Measurements from ENCODE around the gene UBE2D2.
A peak's percentile ranks its signal among the peaks of the same experiment; 100 is the strongest.
"Not testable (repeated sequence)": the region's sequence is repeated elsewhere in the genome, so short reads cannot be mapped to it uniquely, and the experiment has no call there.

The UBE2D2 gene

DNA sequence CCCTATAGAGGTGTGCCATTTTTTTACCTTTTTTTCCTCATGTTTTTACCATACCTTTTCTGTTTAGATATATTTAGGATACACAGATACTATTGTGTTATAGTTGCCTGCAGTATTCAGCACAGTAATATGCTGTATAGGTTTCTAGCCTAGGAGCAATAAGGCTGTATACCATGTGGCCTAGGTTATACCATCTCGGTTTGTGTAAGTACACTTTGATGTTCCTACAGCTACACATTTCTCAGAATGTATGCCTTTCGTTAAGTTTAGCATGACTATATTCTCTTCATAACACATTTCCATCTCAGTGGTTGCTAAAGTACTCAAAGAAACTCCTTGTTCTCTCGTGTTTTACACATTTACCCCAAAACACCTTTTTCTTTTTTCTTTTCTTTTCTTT, 23.0 kb downstream of the UBE2D2 start:
- no peak overlapping the region for H3K27ac ChIP-seq
- TF ChIP-seq ZFX (IDR thresholded peaks at IDR 0.05; ENCODE audit: borderline replicate concordance): no peak
- TF ChIP-seq, protein P1, sequence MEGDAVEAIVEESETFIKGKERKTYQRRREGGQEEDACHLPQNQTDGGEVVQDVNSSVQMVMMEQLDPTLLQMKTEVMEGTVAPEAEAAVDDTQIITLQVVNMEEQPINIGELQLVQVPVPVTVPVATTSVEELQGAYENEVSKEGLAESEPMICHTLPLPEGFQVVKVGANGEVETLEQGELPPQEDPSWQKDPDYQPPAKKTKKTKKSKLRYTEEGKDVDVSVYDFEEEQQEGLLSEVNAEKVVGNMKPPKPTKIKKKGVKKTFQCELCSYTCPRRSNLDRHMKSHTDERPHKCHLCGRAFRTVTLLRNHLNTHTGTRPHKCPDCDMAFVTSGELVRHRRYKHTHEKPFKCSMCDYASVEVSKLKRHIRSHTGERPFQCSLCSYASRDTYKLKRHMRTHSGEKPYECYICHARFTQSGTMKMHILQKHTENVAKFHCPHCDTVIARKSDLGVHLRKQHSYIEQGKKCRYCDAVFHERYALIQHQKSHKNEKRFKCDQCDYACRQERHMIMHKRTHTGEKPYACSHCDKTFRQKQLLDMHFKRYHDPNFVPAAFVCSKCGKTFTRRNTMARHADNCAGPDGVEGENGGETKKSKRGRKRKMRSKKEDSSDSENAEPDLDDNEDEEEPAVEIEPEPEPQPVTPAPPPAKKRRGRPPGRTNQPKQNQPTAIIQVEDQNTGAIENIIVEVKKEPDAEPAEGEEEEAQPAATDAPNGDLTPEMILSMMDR (IDR thresholded peaks at IDR 0.05): no peak

DNA sequence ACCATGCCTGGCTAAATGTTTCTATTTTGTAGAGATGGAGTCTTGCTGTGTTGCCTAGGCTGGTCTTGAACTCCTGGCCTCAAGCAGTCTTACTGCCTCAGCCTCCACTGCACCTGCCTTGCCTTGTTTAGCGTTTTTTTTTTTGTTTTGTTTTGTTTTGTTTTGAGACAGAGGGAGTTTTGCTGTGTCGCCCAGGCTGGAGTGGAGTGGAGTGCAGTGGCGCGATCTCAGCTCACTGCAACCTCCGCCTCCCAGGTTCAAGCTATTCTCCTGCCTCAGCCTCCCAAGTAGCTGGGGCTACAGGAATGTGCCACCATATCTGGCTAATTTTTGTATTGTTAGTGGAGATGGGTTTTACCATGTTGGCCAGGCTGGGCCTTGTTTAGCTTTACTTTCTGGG, 27.0 kb downstream of the UBE2D2 start:
- H3K27ac ChIP-seq: not testable (repeated sequence)

GRCh38 chr5:139588962-139589361, 27.8 kb downstream of the UBE2D2 start:
- TF ChIP-seq ZFX (IDR thresholded peaks at IDR 0.05; ENCODE audit: borderline replicate concordance): no peak
- TF ChIP-seq, protein P1 (IDR thresholded peaks at IDR 0.05): no peak

DNA sequence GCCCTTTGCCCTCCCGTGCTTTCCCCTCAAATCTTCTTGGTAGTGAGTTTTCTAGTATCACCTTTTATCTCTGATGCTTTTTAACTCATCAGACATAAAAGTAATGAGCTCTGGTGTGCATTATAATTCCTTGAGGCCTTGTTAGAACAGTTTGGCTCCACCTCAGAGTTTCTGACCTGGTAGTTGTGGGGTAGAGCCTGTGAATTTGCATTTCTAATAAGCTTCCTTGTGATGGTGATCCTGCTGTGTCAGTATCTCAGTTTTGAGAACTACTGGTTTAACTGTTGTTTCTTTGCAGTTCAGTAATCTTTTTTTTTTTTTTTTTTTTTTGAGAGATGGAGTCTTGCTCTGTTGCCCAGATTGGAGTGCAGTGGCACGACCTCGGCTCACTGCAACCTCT, 31.1 kb downstream of the UBE2D2 start:
- H3K27ac ChIP-seq: 0 out of 2 replicates have a peak overlapping the region, but pooled peaks have one; percentile 12
- TF ChIP-seq ZFX (IDR thresholded peaks at IDR 0.05; ENCODE audit: borderline replicate concordance): no peak
- TF ChIP-seq, protein P1 (IDR thresholded peaks at IDR 0.05): no peak

More at GRCh38 chr5:139588962-139589361, 27.8 kb downstream of the UBE2D2 start:
- H3K27ac ChIP-seq: no peak overlapping the region

DNA sequence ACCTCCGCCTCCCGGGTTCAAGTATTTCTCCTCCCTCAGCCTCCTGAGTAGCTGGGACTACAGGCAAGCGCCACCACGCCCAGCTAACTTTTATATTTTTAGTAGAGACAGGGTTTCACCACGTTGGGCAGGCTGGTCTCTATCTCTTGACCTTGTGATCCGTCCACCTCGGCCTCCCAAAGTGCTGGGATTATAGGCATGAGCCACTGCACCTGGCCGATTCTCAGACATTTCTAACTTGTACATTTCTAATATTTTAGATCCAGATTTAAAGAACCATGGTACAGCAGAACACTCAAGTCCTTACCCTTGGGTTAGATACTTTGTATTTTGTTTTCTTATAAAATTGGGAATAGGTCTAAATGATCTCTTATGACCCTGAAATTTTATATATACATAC, 31.9 kb downstream of the UBE2D2 start:
- H3K27ac ChIP-seq: not testable (repeated sequence)

DNA sequence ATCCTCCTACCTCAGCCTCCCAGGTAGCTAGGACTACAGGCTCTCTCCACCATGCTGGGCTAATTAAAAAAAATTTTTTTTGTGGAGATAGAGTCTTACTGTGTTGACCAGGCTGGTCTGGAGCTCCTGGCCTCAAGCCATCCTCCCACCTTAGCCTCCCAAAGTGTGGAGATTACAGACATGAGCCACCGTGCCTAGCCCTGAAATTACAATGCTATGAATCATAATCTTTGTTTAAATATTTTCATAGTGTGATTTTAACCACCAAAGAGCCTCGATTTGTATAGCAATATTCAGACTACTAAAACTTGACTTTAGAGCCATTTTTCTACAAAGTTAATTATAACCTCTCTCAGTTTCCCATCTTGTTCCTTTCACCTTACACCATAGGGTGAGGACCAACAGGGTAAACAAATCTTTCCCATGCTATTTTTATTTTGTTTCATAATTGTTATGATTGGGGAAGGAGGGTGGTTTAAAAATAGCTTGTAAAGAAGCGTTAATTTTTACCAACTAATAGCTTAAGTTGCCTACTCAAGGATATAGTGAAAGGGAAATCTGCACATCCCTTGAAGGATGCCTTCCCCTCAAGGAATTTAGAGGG, 32.7 kb downstream of the UBE2D2 start:
- H3K27ac ChIP-seq: no peak overlapping the region
- no peak for TF ChIP-seq ZFX (IDR thresholded peaks at IDR 0.05; ENCODE audit: borderline replicate concordance)
- TF ChIP-seq, protein P1 (IDR thresholded peaks at IDR 0.05): no peak

DNA sequence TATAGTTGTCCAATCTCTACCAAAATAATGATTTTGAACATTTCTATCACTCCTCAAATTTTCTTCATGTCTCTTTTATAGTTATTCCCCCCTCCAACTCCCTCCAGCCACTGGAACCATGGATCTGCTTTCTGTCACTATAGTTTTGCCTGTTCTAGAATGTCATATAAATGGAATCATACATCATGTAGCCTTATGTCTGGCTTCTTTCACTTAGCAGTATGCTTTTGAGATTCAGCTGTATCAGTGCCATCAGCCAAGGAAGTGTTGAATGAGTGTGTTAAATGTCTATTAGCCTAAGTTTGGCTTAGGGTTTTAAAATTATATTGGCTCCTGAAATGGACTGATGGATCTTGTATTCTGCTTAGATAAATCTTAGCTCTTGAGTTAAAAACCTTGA, 36.0 kb downstream of the UBE2D2 start:
- TF ChIP-seq, protein P1 (IDR thresholded peaks at IDR 0.05): no peak
- TF ChIP-seq ZFX (IDR thresholded peaks at IDR 0.05; ENCODE audit: borderline replicate concordance): no peak
- no peak overlapping the region for H3K27ac ChIP-seq

DNA sequence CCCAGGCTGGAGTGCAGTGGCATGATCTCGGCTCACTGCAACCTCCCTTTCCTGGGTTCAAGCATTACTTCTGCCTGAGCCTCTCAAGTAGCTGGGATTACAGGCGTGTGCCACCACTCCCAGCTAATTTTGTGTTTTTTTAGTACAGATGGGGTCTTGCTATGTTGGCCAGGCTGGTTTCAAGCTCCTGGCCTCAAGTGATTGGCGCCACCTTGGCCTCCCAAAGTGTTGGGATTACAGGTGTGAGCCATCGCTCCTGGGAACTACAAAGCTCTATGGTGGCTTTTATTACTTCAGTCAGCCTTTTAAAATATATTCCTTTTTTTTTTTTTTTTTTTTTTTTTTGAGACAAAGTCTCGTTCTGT, 37.4 kb downstream of the UBE2D2 start:
- not testable (repeated sequence) for H3K27ac ChIP-seq

DNA sequence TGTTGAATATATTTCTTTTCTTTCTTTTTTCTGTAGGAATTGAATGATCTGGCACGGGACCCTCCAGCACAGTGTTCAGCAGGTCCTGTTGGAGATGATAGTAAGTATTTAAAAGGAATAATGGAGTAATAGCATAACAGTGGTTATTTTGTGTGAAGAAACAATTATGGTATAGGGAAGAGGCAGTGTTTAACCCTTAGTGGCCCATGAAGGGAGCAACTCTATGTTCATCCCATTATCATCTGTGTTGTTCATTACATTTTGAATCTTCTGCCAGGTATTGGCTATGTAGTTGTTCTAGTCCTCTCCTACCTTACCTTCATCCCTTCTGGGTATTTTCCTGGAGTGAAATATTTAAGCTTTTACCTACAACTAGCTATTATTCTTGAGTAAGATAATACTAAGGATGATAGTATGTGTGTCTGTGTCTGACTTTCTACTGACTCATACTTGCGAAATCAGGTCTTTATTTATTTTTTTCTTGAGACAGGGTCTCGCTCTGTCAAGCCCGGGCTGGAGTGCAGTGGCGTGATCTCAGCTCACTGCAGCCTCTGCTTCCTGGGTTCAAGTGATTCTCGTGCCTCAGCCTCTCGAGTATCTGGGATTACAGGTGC, 39.3 kb downstream of the UBE2D2 start:
- H3K27ac ChIP-seq: no peak overlapping the region
- TF ChIP-seq, protein P1 (IDR thresholded peaks at IDR 0.05): no peak
- no peak for TF ChIP-seq ZFX (IDR thresholded peaks at IDR 0.05; ENCODE audit: borderline replicate concordance)
